A673 (cell line): Measurements from ENCODE around the gene SULT2B1. TPM values are rescaled to one million over a fixed set of nuclear protein-coding genes. Genes with fewer than 3 reads are reported as not detected.

Source experiments
- BruUV-seq: library from RNA; stranded (reverse); fragments of 400-500 nt; replicated peaks from 2 replicates; lab custom pipeline; 2021; lab: Mats Ljungman, UMichigan
- CTCF ChIA-PET: fragments of 300-600 bp; sonication (Branson Sonifier 250); formaldehyde crosslinking; loops from one replicate; lab custom pipeline; 2022; ENCODE audit warnings: antibody characterized with exemption; lab: Charles Lee
- POLR2A ChIA-PET: fragments of 300-600 bp; sonication (Branson Sonifier 250); formaldehyde crosslinking; loops from one replicate; lab custom pipeline; 2022; ENCODE audit warnings: antibody characterized with exemption; ENCODE audit not compliant: low non-redundant PET; lab: Charles Lee
- DNase-seq: peaks from one replicate; pipeline ENCODE4 v3.0.0-alpha.2; 2015; ENCODE audit warnings: low spot score
- H3K27ac ChIP-seq: fragments of 200-600 bp; sonication (generic); 2 replicates; pipeline ENCODE4 v1.5.1; 2016; ENCODE audit warnings: mixed run types, low read depth, mild to moderate bottlenecking, mixed read lengths, antibody characterized with exemption, low read length; ENCODE audit not compliant: poor library complexity, severe bottlenecking
- H3K27me3 ChIP-seq: fragments of 200-600 bp; sonication (generic); replicated peaks from 2 replicates; pipeline ENCODE4 v1.6.1; 2017; ENCODE audit warnings: mixed run types, low read depth, mild to moderate bottlenecking, mixed read lengths, antibody characterized with exemption, low read length; ENCODE audit not compliant: insufficient read depth, poor library complexity
- H3K36me3 ChIP-seq: fragments of 200-600 bp; sonication (generic); 2 replicates; pipeline ENCODE4 v1.6.1; 2016; ENCODE audit warnings: mixed run types, mild to moderate bottlenecking, mixed read lengths, antibody characterized with exemption, low read length; ENCODE audit not compliant: insufficient read depth, poor library complexity, severe bottlenecking
- H3K4me1 ChIP-seq: fragments of 200-600 bp; sonication (generic); 2 replicates; pipeline ENCODE4 v1.6.1; 2017; ENCODE audit warnings: mixed run types, mild to moderate bottlenecking, mixed read lengths, antibody characterized with exemption, low read length; ENCODE audit not compliant: insufficient read depth, poor library complexity, severe bottlenecking
- H3K4me3 ChIP-seq: fragments of 200-600 bp; sonication (generic); 2 replicates; pipeline ENCODE4 v1.5.1; 2016; ENCODE audit warnings: low read depth, mixed run types, mild to moderate bottlenecking, mixed read lengths, low read length; ENCODE audit not compliant: poor library complexity, severe bottlenecking
- H3K9me3 ChIP-seq: fragments of 200-600 bp; sonication (generic); 2 replicates; pipeline ENCODE4 v1.6.1; 2016; ENCODE audit warnings: mixed run types, low read depth, mild to moderate bottlenecking, mixed read lengths, antibody characterized with exemption, low read length; ENCODE audit not compliant: poor library complexity, severe bottlenecking
- CTCF ChIP-seq: fragments of 300-800, 200-600 bp; sonication (generic); conservative IDR thresholded peaks from 2 replicates; pipeline ENCODE4 v1.5.1; 2017; ENCODE audit warnings: low read depth, mild to moderate bottlenecking, antibody characterized with exemption, low read length, moderate library complexity, mixed read lengths
- EZH2 ChIP-seq: fragments of 200-600 bp; sonication (generic); IDR thresholded peaks from 2 replicates; pipeline ENCODE4 v1.6.1; 2017; ENCODE audit warnings: borderline replicate concordance, low read depth, mild to moderate bottlenecking, mixed read lengths, antibody characterized with exemption, low read length; ENCODE audit not compliant: poor library complexity, severe bottlenecking
- intact Hi-C: fragments of 100-400 bp; cut with micrococcal nuclease; formaldehyde crosslinking; loops from one replicate; pipeline ENCODE4 v1.10.0; 2022; ENCODE audit not compliant: unreplicated experiment
- total RNA-seq: library from RNA; stranded (reverse); gene quantifications from 2 replicates; pipeline ENCODE4 v1.2.3, GENCODE V29; 2021

SULT2B1 gene
- total RNA-seq, 1 experiment from 2014 or later = 0.60 TPM

DNA sequence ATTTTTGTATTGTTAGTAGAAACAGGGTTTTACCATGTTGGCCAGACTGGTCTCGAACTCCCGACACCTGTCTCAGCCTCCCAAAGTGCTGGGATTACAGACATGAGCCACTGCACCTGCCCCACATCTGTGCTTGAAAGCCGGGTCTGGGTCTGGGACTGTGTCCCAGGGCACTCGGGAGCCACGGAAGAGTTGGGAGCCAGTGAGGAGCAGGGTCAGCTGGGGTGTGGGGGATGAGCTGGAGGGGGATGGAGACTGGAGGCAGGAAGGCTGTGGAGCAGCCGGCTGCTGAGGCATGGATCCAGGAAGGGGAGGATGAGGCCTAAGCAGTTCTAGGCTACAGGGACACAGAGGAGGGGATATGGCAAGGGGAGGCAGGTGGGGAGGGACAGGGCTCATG lies 43.9 kb downstream of the SULT2B1 start:
- H3K4me3 ChIP-seq = no peak overlapping the region
- no peaks in the 10 kb centered on the region for H3K9me3 ChIP-seq
- no peaks in the 10 kb centered on the region for H3K27me3 ChIP-seq
- H3K4me1 ChIP-seq = no peaks in the 10 kb centered on the region
- ChIA-PET CTCF (no interaction called here), POLR2A (no interaction called here)
- BruUV-seq = no TSS peak
- TF ChIP-seq EZH2 = no peak
- TF ChIP-seq CTCF = no peak
- H3K36me3 ChIP-seq = no peaks in the 10 kb centered on the region
- intact Hi-C loops = no loop called here
- no peak overlapping the region for H3K27ac ChIP-seq
- DNase-seq = no peak

- Histone ChIP-seq H3K36me3 (no peaks in the 10 kb centered on the region), H3K9me3 (no peaks in the 10 kb centered on the region), H3K4me3 (no peak overlapping the region), H3K4me1 (no peaks in the 10 kb centered on the region), H3K27me3 (no peaks in the 10 kb centered on the region), H3K27ac (no peak overlapping the region)
- intact Hi-C loops = no loop called here
- ChIA-PET POLR2A (no interaction called here), CTCF (no interaction called here)
- TF ChIP-seq CTCF (no peak), EZH2 (no peak)
- DNase-seq = no peak
- no TSS peak for BruUV-seq
Observed at GRCh38 chr19:48596237-48596636, 44.3 kb downstream of the SULT2B1 start.

DNA sequence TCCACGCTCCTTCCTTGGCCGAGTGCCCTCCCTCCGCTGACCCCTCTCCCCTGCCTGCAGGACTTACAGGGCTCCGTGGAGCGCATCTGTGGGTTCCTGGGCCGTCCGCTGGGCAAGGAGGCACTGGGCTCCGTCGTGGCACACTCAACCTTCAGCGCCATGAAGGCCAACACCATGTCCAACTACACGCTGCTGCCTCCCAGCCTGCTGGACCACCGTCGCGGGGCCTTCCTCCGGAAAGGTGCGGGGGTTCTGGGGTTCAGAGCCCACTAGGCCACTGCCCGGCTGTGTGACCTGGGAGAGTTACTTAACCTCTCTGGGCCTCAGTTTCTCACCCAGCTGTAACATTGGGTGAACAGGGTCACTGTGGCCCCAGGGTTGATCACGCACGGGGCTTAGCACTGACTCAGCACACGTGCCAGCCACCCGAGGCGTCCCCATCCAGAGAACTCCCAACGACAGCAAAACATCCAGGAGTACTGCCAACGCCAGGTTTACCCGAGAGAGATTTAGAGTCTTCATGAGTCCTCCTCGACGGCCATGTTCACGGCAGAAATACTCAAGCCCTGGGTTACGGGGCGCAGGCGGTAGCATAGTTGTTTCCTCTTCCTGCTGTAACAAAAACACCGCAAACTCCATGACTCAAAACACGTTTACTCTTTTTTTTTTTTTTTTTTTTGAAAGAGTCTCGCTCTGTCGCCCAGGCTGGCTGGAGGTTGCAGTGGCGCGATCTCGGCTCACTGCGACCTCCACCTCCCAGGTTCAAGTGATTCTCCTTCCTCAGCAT lies 44.9 kb downstream of the SULT2B1 start:
- TF ChIP-seq CTCF (no peak), EZH2 (no peak)
- CTCF ChIA-PET = no interaction called here
- intact Hi-C loops = no loop called here
- H3K9me3 ChIP-seq = no peaks in the 10 kb centered on the region
- no peak overlapping the region for H3K27ac ChIP-seq
- no peak overlapping the region for H3K4me3 ChIP-seq
- DNase-seq = no peak
- no peaks in the 10 kb centered on the region for H3K36me3 ChIP-seq
- BruUV-seq = no TSS peak
- H3K4me1 ChIP-seq = no peaks in the 10 kb centered on the region
- POLR2A ChIA-PET = no interaction called here
- no peaks in the 10 kb centered on the region for H3K27me3 ChIP-seq
